Endothelial cell of umbilical vein (primary cell): ENCODE measurements around the gene KLHDC4. TPM values are rescaled to one million over a fixed set of nuclear protein-coding genes. Genes with fewer than 3 reads are reported as not detected.

Source experiments
- BruUV-seq: library from RNA; stranded (reverse); fragments of 400-500 nt; replicated peaks from 2 replicates; lab custom pipeline; 2021; lab: Mats Ljungman, UMichigan
- CTCF ChIA-PET: fragments of 300-600, 350-600 bp; sonication (Branson Sonifier 250); formaldehyde crosslinking; loops from one replicate; lab custom pipeline; 2021; ENCODE audit warnings: antibody characterized with exemption, inconsistent platforms; lab: Charles Lee
- POLR2A ChIA-PET: fragments of 300-600, 350-600 bp; sonication (Branson Sonifier 250); formaldehyde crosslinking; loops from one replicate; lab custom pipeline; 2021; ENCODE audit warnings: antibody characterized with exemption, inconsistent platforms; lab: Charles Lee
- DNase-seq: peaks from one replicate; pipeline ENCODE4 v3.0.0-alpha.2; 2011; ENCODE audit warnings: low read depth, low spot score
- FAIRE-seq: peaks from 2 replicates; lab custom pipeline; 2011; peaks lifted over from hg19 to GRCh38; lab: Jason Lieb, UNC
- H2AFZ ChIP-seq: 2 replicates; pipeline ENCODE4 v1.6.0; 2012; ENCODE audit warnings: low read depth, low read length, control low read depth, inconsistent platforms
- H3K27ac ChIP-seq: 2 replicates; pipeline ENCODE4 v1.5.1; 2011; ENCODE audit warnings: low read depth, mild to moderate bottlenecking, control low read depth, low read length, moderate library complexity; ENCODE audit not compliant: insufficient read depth
- H3K27me3 ChIP-seq, 2 experiments: 2 replicates each; pipeline versions ENCODE4 v1.6.0 to v1.6.1; 2011; ENCODE audit warnings: low read length in 2 of 2, mixed read lengths in 1 of 2; ENCODE audit not compliant: control insufficient read depth in 2 of 2, insufficient read depth in 2 of 2
- H3K36me3 ChIP-seq, 2 experiments: 2 replicates in 1 of 2; 3 replicates in 1 of 2; pipeline ENCODE4 v1.5.1; 2011; ENCODE audit warnings: low read length in 2 of 2, mild to moderate bottlenecking in 1 of 2, moderate library complexity in 1 of 2; ENCODE audit not compliant: control insufficient read depth in 2 of 2, insufficient read depth in 2 of 2; ENCODE audit errors: extremely low read depth in 1 of 2
- H3K4me1 ChIP-seq: 3 replicates; pipeline ENCODE4 v1.5.1; 2011; ENCODE audit warnings: mild to moderate bottlenecking, low read length; ENCODE audit not compliant: control insufficient read depth, insufficient read depth; ENCODE audit errors: extremely low read depth
- H3K4me2 ChIP-seq: 2 replicates; pipeline ENCODE4 v1.6.1; 2011; ENCODE audit warnings: low read length, control low read depth, mixed read lengths; ENCODE audit not compliant: insufficient read depth
- H3K4me3 ChIP-seq, 3 experiments: fragments of 200-600 bp in 1 of 3; sonication (generic), shearing (Covaris generic) in 1 of 3; replicated peaks in 1 of 3; 2 replicates each; pipeline ENCODE4 v1.5.1; 2011 to 2016; ENCODE audit warnings: control low read depth in 3 of 3, low read length in 3 of 3, mild to moderate bottlenecking in 2 of 3, inconsistent platforms in 1 of 3, low read depth in 1 of 3, moderate library complexity in 1 of 3; ENCODE audit not compliant: insufficient read depth in 1 of 3
- H3K79me2 ChIP-seq: 2 replicates; pipeline ENCODE4 v1.6.0; 2012; ENCODE audit warnings: low read length, inconsistent platforms; ENCODE audit not compliant: control insufficient read depth, insufficient read depth
- H3K9ac ChIP-seq: replicated peaks from 2 replicates; pipeline ENCODE3; 2011; ENCODE audit warnings: low read length, control low read depth; ENCODE audit not compliant: insufficient read depth; ENCODE audit errors: extremely low read depth
- H3K9me1 ChIP-seq: replicated peaks from 3 replicates; pipeline ENCODE4 v1.6.0; 2011; ENCODE audit warnings: mild to moderate bottlenecking, low read length; ENCODE audit not compliant: control insufficient read depth, insufficient read depth; ENCODE audit errors: extremely low read depth
- H3K9me3 ChIP-seq: replicated peaks from 2 replicates; pipeline ENCODE4 v1.5.1; 2012; ENCODE audit warnings: low read length, inconsistent platforms; ENCODE audit not compliant: control insufficient read depth, insufficient read depth
- H4K20me1 ChIP-seq: replicated peaks from 2 replicates; pipeline ENCODE3; 2011; ENCODE audit warnings: mild to moderate bottlenecking, low read length; ENCODE audit not compliant: control insufficient read depth, insufficient read depth; ENCODE audit errors: extremely low read depth
- EZH2 ChIP-seq: IDR thresholded peaks from 2 replicates; pipeline ENCODE4 v1.6.1; 2012; ENCODE audit warnings: borderline replicate concordance, low read depth, mild to moderate bottlenecking, moderate library complexity, low read length, inconsistent platforms; ENCODE audit not compliant: severe bottlenecking
- FOS ChIP-seq: IDR thresholded peaks from 2 replicates; pipeline ENCODE4 v1.6.1; 2011; ENCODE audit warnings: mild to moderate bottlenecking, low read length, moderate library complexity, borderline replicate concordance; ENCODE audit not compliant: insufficient read depth
- GATA2 ChIP-seq: IDR thresholded peaks from 2 replicates; pipeline ENCODE4 v1.7.0; 2011; ENCODE audit warnings: low read depth, mild to moderate bottlenecking, moderate library complexity, mixed read lengths, low read length; ENCODE audit not compliant: insufficient read length, insufficient read depth
- JUN ChIP-seq: IDR thresholded peaks from 2 replicates; pipeline ENCODE4 v1.6.1; 2011; ENCODE audit warnings: borderline replicate concordance, low read depth; ENCODE audit not compliant: insufficient read length, insufficient read depth
- MAX ChIP-seq: IDR thresholded peaks from 2 replicates; pipeline ENCODE4 v1.6.1; 2011; ENCODE audit not compliant: insufficient read depth, insufficient read length
- MYC ChIP-seq: IDR thresholded peaks from one replicate; pipeline ENCODE4 v1.6.1; 2011; ENCODE audit warnings: mild to moderate bottlenecking, low read depth, low read length
- POLR2A ChIP-seq: IDR thresholded peaks from 2 replicates; pipeline ENCODE4 v1.6.1; 2012; ENCODE audit warnings: low read depth, mild to moderate bottlenecking, control low read depth, low read length
- POLR2AphosphoS5 ChIP-seq: IDR thresholded peaks from 2 replicates; pipeline ENCODE4 v1.6.1; 2012; ENCODE audit warnings: low read depth, mild to moderate bottlenecking, control low read depth, low read length, moderate library complexity; ENCODE audit not compliant: insufficient read depth
- dilution Hi-C: fragments of 300-500 bp; cut with MboI; formaldehyde crosslinking; loops from one replicate; pipeline ENCODE4 v1.15.0; 2019; ENCODE audit warnings: low sequenced_read_pairs; ENCODE audit not compliant: extremely low pct_ligation_motif_present
- intact Hi-C: fragments of 100-400 bp; cut with micrococcal nuclease; formaldehyde crosslinking; loops from one replicate; pipeline ENCODE4 v1.10.0; 2022
- polyA plus RNA-seq, 4 experiments: library from polyadenylated mRNA; depleted of rRNA in 3 of 4; stranded (reverse) in 3 of 4; unstranded in 1 of 4; fragments of >200 nt; gene quantifications; 2 replicates each; pipeline versions ENCODE4 v1.2.1 to v1.2.3, GENCODE V29; 2011 to 2012; ENCODE audit warnings: missing spikeins in 1 of 4
- total RNA-seq: library from RNA; stranded (reverse); gene quantifications from 2 replicates; pipeline ENCODE4 v1.2.3, GENCODE V29; 2021
- TF ChIP-seq, protein P1 (sequence below), 2 donors: IDR thresholded peaks; 1 replicate in 1 of 2; 2 replicates in 1 of 2; pipeline ENCODE4 v1.5.1; 2011; ENCODE audit warnings: low read length in 2 of 2, mild to moderate bottlenecking in 2 of 2, moderate library complexity in 2 of 2, control low read depth in 1 of 2, inconsistent platforms in 1 of 2, low read depth in 1 of 2; ENCODE audit not compliant: insufficient read depth in 1 of 2; ENCODE audit errors: extremely low read depth in 1 of 2

KLHDC4 gene
- total and polyA plus RNA-seq, 2 donors (not counting 3 experiments of a cell fraction or from before 2014, with no cell fraction given): 24.7 to 46.2 TPM

GRCh38 chr16:87744750-87745514 is 20.9 kb downstream of the KLHDC4 start:
- Histone ChIP-seq H3K27ac (no peak overlapping the region), H3K9ac (no peak overlapping the region), H2AFZ (no peak overlapping the region), H3K4me2 (no peak overlapping the region), H3K9me3 (no peaks in the 10 kb centered on the region), H3K4me1 (no peaks in the 10 kb centered on the region), H4K20me1 (no peaks in the 10 kb centered on the region), H3K27me3 (no peaks in the 10 kb centered on the region), H3K4me3 (no peak overlapping the region), H3K79me2 (no peaks in the 10 kb centered on the region), H3K36me3 (peaks cover 9 to 32% of the 10 kb centered on the region in 2 experiments), H3K9me1 (no peaks in the 10 kb centered on the region)
- FAIRE-seq (no peak), DNase-seq (no peak)
- ChIA-PET POLR2A (no interaction called here), CTCF (interaction anchor here (1.2 kb wide), 1 partner anchor 25 kb away, joined by 4 read pairs; no protein-coding TSS in a partner anchor)
- TF ChIP-seq, protein P1, sequence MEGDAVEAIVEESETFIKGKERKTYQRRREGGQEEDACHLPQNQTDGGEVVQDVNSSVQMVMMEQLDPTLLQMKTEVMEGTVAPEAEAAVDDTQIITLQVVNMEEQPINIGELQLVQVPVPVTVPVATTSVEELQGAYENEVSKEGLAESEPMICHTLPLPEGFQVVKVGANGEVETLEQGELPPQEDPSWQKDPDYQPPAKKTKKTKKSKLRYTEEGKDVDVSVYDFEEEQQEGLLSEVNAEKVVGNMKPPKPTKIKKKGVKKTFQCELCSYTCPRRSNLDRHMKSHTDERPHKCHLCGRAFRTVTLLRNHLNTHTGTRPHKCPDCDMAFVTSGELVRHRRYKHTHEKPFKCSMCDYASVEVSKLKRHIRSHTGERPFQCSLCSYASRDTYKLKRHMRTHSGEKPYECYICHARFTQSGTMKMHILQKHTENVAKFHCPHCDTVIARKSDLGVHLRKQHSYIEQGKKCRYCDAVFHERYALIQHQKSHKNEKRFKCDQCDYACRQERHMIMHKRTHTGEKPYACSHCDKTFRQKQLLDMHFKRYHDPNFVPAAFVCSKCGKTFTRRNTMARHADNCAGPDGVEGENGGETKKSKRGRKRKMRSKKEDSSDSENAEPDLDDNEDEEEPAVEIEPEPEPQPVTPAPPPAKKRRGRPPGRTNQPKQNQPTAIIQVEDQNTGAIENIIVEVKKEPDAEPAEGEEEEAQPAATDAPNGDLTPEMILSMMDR (IDR thresholded peaks at IDR 0.05; ENCODE audit: extremely low read depth in 1 of 2, insufficient read depth in 1 of 2, low read depth in 1 of 2, low read length in 2 of 2): no peak
- TF ChIP-seq GATA2: no peak
- no peak for TF ChIP-seq MYC
- TF ChIP-seq FOS: no peak
- TF ChIP-seq EZH2: no peak
- TF ChIP-seq POLR2AphosphoS5: no peak
- no peak for TF ChIP-seq MAX
- no peak for TF ChIP-seq JUN
- no peak for TF ChIP-seq POLR2A
- intact Hi-C loops: no loop called here
- no TSS peak for BruUV-seq
- dilution Hi-C loops: no loop called here
